Spleen (tissue), 11 donors: Measurements from ENCODE around the gene SP6. TPM values are rescaled to one million over a fixed set of nuclear protein-coding genes. Genes with fewer than 3 reads are reported as not detected.

Experiments used
- DNase-seq: peaks from one replicate; pipeline ENCODE4 v3.0.0-alpha.2; 2020
- H3K27ac ChIP-seq, 8 donors: fragments of 200-600 bp; sonication (generic) in 7 of 8; 1 replicate in 4 of 8; 2 replicates in 4 of 8; pipeline versions ENCODE4 v1.5.0 to v1.8.0; 2016 to 2021; ENCODE audit warnings: inconsistent platforms in 4 of 8, mild to moderate bottlenecking in 4 of 8, moderate library complexity in 1 of 8
- H3K27me3 ChIP-seq, 7 donors: fragments of 200-600 bp; sonication (generic) in 6 of 7; replicated peaks in 1 of 7; 1 replicate in 4 of 7; 2 replicates in 3 of 7; pipeline versions ENCODE4 v1.5.0 to v1.8.0; 2016 to 2021; ENCODE audit warnings: inconsistent platforms in 3 of 7, mild to moderate bottlenecking in 1 of 7
- H3K36me3 ChIP-seq, 6 donors: fragments of 200-600 bp; sonication (generic) in 5 of 6; 1 replicate in 4 of 6; 2 replicates in 2 of 6; pipeline versions ENCODE4 v1.5.0 to v1.8.0; 2016 to 2021; ENCODE audit warnings: inconsistent platforms in 2 of 6
- H3K4me1 ChIP-seq, 6 donors: fragments of 200-600 bp; sonication (generic) in 5 of 6; 1 replicate in 3 of 6; 2 replicates in 3 of 6; pipeline versions ENCODE4 v1.5.0 to v1.8.0; 2016 to 2021; ENCODE audit warnings: inconsistent platforms in 3 of 6
- H3K4me3 ChIP-seq, 8 donors: fragments of 200-600 bp; sonication (generic) in 7 of 8; 1 replicate in 4 of 8; 2 replicates in 4 of 8; pipeline versions ENCODE4 v1.5.0 to v1.8.0; 2016 to 2021; ENCODE audit warnings: inconsistent platforms in 4 of 8, mild to moderate bottlenecking in 4 of 8, moderate library complexity in 2 of 8
- H3K9me3 ChIP-seq, 8 donors: fragments of 200-600 bp; sonication (generic) in 7 of 8; 1 replicate in 4 of 8; 2 replicates in 4 of 8; pipeline versions ENCODE4 v1.5.0 to v1.8.0; 2016 to 2021; ENCODE audit warnings: inconsistent platforms in 4 of 8
- CTCF ChIP-seq, 11 experiments: fragments of 200-600 bp in 7 of 11; fragments of 450-650 bp in 4 of 11; sonication (generic) in 4 of 11; IDR thresholded peaks in 8 of 11; conservative IDR thresholded peaks in 3 of 11; 1 replicate in 7 of 11; 2 replicates in 4 of 11; pipeline versions ENCODE4 v1.4.0 to v1.8.0; 2016 to 2021; ENCODE audit warnings: antibody characterized with exemption in 11 of 11, inconsistent platforms in 4 of 11, mild to moderate bottlenecking in 1 of 11
- POLR2A ChIP-seq, 3 donors: fragments of 450-650 bp; IDR thresholded peaks; one replicate each; pipeline ENCODE4 v1.5.1; 2017; ENCODE audit warnings: antibody characterized with exemption in 3 of 3, mild to moderate bottlenecking in 1 of 3
- POLR2AphosphoS5 ChIP-seq, 3 donors: sonication (generic); formaldehyde crosslinking; IDR thresholded peaks; one replicate each; pipeline ENCODE4 v1.5.1; 2017; ENCODE audit warnings: antibody characterized with exemption in 3 of 3
- WGBS, 5 donors: extraction: QIAGEN DNeasy Blood & Tissue Kit in 3 of 5; methylation state at CpG; one replicate each; pipeline versions ENCODE4 v1.1.5 to v1.1.7; 2013 to 2018; 5-methylcytosine and 5-hydroxymethylcytosine counted together
- intact Hi-C: fragments of 100-400 bp; cut with DNase I; formaldehyde crosslinking; loops from one replicate; pipeline ENCODE4 v1.15.0; 2023; ENCODE audit warnings: low total_unique reads
- polyA plus RNA-seq, 3 donors: library from polyadenylated mRNA; stranded (reverse); fragments of 200-250 nt; gene quantifications; one replicate each; pipeline ENCODE4 v1.2.1, GENCODE V29; 2013
- total RNA-seq, 7 donors: library from RNA; depleted of rRNA in 3 of 7; stranded (reverse); fragments of >200 nt in 3 of 7; fragmentation: NEBNext Ultra II Directional in 4 of 7; extraction: Animal tissue kit (Norgen Biotek cat#: 25700) in 4 of 7; gene quantifications; one replicate each; pipeline versions ENCODE4 v1.1.0 to v1.2.1, GENCODE V29; 2016 to 2021
- donor health status: healthy with polysubstance abuse.
- donor health status: DM: no; HTN: no; CAD: no; lungs with moderate emphysema.
- donor health status: DM: no; HTN: no; CAD: no.
- donor health status: Bipolar disorder and iron deficiency.
- donor health status: healthy.
- donor health status: DM: no; HTN: no; CAD: no.
- donor health status: DM: yes; HTN: yes; CAD: no.

The SP6 gene
- total and polyA plus RNA-seq, 10 donors = 0.11 to 3.0 (median 1.1) TPM

- H3K27ac ChIP-seq = peak overlapping the region; percentile 80 to 94 (median 90)
- 59 to 73% (median 69%) methylated on average over 18 of the region's 18 CpGs for WGBS, 5 donors
- H3K27me3 ChIP-seq = no peaks in the 10 kb centered on the region
- no peak for TF ChIP-seq CTCF (IDR thresholded peaks at IDR 0.05 in 8 of 11, conservative IDR thresholded peaks at IDR 0.05 in 3 of 11)
- no peak for TF ChIP-seq POLR2AphosphoS5 (IDR thresholded peaks at IDR 0.05)
- TF ChIP-seq POLR2A (IDR thresholded peaks at IDR 0.05) = no peak
- no peaks in the 10 kb centered on the region for H3K9me3 ChIP-seq
- peaks cover 9 to 72% (median 50%) of the 10 kb centered on the region in 6 donors for H3K4me1 ChIP-seq
- H3K36me3 ChIP-seq = peaks cover 0 to 45% (median 33%) of the 10 kb centered on the region in 6 donors
- intact Hi-C loops = no loop called here
- no peak for DNase-seq
- peak overlapping the region; percentile 75 to 96 (median 90) for H3K4me3 ChIP-seq
Measured at GRCh38 chr17:47830396-47831002, 20.5 kb downstream of the SP6 start.

GRCh38 chr17:47829870-47830269 is 21.1 kb downstream of the SP6 start:
- no peaks in the 10 kb centered on the region for H3K9me3 ChIP-seq
- H3K27me3 ChIP-seq = no peaks in the 10 kb centered on the region
- H3K36me3 ChIP-seq = peaks cover 0 to 46% (median 40%) of the 10 kb centered on the region in 6 donors
- 69 to 82% (median 79%) methylated on average over 3 of the region's 3 CpGs for WGBS, 5 donors
- H3K4me1 ChIP-seq = peaks cover 9 to 66% (median 47%) of the 10 kb centered on the region in 6 donors
- no peak for DNase-seq
- TF ChIP-seq POLR2AphosphoS5 (IDR thresholded peaks at IDR 0.05) = peak in 1 of 3 donors; percentile 46
- TF ChIP-seq CTCF (IDR thresholded peaks at IDR 0.05 in 8 of 11, conservative IDR thresholded peaks at IDR 0.05 in 3 of 11) = no peak
- no peak for TF ChIP-seq POLR2A (IDR thresholded peaks at IDR 0.05)
- intact Hi-C loops = no loop called here
- peak overlapping the region; percentile 80 to 94 (median 90) for H3K27ac ChIP-seq
- peak overlapping the region in 1 of 8 donors; percentile 96 for H3K4me3 ChIP-seq

GRCh38 chr17:47823519-47823918 is 27.4 kb downstream of the SP6 start:
- Histone ChIP-seq H3K9me3 (no peaks in the 10 kb centered on the region), H3K27me3 (no peaks in the 10 kb centered on the region), H3K4me1 (peaks cover 19 to 48% (median 33%) of the 10 kb centered on the region in 6 donors), H3K4me3 (no peak overlapping the region), H3K27ac (no peak overlapping the region), H3K36me3 (peaks cover 3 to 74% (median 61%) of the 10 kb centered on the region in 6 donors)
- 84 to 98% (median 85%) methylated on average over 4 of the region's 4 CpGs for WGBS, 5 donors
- intact Hi-C loops = no loop called here
- TF ChIP-seq POLR2A (IDR thresholded peaks at IDR 0.05) (no peak), POLR2AphosphoS5 (IDR thresholded peaks at IDR 0.05) (no peak), CTCF (IDR thresholded peaks at IDR 0.05 in 8 of 11, conservative IDR thresholded peaks at IDR 0.05 in 3 of 11) (no peak)
- DNase-seq = no peak

- intact Hi-C loops = no loop called here
- Histone ChIP-seq H3K27ac (peak overlapping the region in 2 of 8 donors; percentile 77 to 85), H3K4me1 (peaks cover 19 to 43% (median 32%) of the 10 kb centered on the region in 6 donors), H3K4me3 (no peak overlapping the region), H3K36me3 (peaks cover 3 to 74% (median 61%) of the 10 kb centered on the region in 6 donors), H3K27me3 (no peaks in the 10 kb centered on the region), H3K9me3 (no peaks in the 10 kb centered on the region)
- WGBS, 5 donors = 91 to 100% (median 97%) methylated on average over 1 to 4 of the region's 4 CpGs
- TF ChIP-seq POLR2A (IDR thresholded peaks at IDR 0.05) = no peak
- no peak for TF ChIP-seq POLR2AphosphoS5 (IDR thresholded peaks at IDR 0.05)
- no peak for TF ChIP-seq CTCF (IDR thresholded peaks at IDR 0.05 in 8 of 11, conservative IDR thresholded peaks at IDR 0.05 in 3 of 11)
- DNase-seq = no peak
Measured at GRCh38 chr17:47822785-47823184, 28.2 kb downstream of the SP6 start.
